UCSD-AML1 (cell line): ENCODE data around the gene MAST3.
"Not testable (repeated sequence)": the region's sequence is repeated elsewhere in the genome, so short reads cannot be mapped to it uniquely, and the experiment has no call there.

ENCODE experiments used
- DNase-seq: peaks from one replicate; lab custom pipeline; 2025; ENCODE audit not compliant: unreplicated experiment; lab: John Stamatoyannopoulos, UW

MAST3 gene

DNA sequence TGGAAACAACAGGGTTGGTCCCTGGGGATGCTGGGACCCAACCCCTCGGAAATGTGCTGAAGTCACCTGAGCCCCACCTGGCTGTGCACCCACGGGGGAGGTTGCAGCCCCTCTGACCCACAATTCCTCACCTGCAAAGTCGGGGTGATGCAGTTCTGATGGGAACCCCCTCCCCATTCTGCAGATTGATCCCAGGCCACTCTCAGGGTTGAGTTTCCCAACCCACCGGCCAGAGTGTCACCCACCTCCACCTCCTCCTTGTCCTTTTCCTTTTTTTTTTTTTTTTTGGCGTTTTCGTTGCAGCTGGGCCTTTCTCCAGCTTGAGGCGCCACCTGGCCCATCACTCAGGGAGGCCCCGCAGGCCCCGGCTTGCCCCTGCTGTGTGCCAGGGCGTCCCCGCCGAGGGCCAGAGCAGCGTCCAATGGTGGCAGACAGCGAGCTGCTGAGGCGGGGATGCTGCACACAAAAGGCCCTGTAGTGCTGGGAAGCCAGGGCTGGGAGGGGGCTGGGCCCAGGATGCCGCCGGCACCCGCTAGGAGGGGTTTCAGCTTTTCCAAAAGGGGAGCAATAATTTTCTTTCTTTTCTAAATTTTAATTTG is 60.0 kb downstream of the MAST3 start:
- DNase-seq = no peak

DNA sequence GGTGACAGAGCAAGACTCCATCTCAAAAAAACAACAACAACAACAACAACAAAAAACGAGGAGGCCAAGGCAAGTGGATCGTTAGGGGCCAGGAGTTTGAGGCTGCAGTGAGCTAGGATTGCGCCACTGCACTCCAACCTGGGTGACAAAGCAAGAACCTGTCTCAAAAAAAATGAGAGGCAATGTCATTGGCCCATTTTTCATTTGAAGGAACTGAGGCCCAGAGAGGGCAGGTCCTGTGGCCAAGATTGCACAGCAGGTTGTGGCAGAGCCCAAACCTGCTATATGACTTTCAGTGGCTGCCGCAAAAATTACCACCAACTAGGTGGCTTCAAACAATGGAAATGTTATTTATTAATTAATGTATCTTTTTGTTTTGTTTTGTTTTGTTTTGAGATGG is 60.9 kb downstream of the MAST3 start:
- no peak for DNase-seq

- not testable (repeated sequence) for DNase-seq
Measured at GRCh38 chr19:18159059-18159616, 61.6 kb downstream of the MAST3 start.

GRCh38 chr19:18159810-18160209 is 62.2 kb downstream of the MAST3 start:
- DNase-seq = no peak

DNA sequence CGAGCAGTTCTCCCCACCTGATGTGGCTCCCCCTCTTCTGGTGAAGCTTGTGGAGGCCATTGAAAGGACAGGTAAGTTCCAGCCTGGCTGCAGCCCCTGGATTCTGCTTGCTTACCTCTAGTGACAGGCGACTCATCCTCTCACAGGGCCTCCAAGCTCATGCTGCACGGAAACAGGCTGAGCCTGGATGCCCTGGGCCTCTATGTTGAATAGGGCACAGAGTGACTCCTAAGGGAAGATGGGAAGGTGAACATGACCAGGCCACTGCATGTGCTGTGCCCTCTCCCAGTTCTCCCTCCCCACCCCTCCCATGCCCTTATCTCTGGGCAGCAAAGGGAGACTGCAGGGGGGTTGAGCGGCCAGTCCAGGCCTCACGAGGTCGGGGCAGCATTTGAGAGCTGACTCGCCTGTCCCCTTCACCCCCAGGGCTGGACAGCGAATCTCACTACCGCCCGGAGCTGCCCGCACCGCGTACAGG is 63.0 kb downstream of the MAST3 start:
- DNase-seq = no peak

DNA sequence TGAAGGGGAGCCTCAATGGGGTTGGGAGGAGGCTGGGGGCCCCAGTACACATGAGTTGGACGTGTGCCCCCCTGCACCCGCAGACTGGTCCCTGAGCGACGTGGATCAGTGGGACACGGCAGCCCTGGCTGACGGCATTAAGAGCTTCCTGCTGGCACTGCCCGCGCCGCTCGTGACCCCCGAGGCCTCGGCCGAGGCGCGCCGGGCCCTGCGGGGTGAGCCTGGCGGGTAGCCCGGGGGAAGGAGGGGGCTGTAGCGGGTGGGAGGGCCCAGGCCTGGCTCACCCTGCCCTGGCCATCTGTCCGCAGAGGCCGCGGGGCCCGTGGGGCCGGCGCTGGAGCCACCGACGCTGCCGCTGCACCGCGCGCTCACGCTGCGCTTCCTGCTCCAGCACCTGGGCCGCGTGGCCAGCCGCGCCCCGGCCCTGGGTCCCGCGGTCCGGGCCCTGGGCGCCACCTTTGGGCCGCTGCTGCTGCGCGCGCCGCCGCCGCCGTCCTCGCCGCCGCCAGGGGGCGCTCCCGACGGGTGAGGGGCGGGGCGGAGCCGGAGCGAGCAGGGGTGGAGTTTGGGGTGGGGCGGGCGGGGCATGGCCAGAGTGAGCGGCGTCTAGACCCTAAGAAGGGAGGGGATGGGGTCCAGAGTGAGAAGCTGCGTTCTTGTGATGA is 63.5 kb downstream of the MAST3 start:
- peak; percentile 77 for DNase-seq

- DNase-seq = no peak
Measured at GRCh38 chr19:18161636-18162002, 64.0 kb downstream of the MAST3 start.

DNA sequence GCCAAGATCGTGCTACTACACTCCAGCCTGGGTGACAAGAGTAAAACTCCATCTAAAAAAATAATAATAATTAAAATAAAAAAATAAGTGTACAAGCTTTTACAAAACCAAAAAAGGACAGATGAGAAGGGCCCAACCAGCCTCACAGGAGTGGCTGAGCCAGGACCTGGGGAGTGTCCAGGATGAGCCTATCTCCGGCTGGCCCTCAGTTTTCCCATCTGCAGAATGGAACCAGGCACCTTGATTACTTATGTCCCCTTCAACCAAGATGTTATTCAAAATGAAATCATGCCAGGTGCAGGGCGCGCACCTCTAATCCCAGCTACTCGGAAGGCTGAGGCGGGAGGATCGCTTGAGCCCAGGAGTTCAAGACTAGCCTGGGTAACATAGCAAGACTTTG is 66.5 kb downstream of the MAST3 start:
- DNase-seq = no peak

DNA sequence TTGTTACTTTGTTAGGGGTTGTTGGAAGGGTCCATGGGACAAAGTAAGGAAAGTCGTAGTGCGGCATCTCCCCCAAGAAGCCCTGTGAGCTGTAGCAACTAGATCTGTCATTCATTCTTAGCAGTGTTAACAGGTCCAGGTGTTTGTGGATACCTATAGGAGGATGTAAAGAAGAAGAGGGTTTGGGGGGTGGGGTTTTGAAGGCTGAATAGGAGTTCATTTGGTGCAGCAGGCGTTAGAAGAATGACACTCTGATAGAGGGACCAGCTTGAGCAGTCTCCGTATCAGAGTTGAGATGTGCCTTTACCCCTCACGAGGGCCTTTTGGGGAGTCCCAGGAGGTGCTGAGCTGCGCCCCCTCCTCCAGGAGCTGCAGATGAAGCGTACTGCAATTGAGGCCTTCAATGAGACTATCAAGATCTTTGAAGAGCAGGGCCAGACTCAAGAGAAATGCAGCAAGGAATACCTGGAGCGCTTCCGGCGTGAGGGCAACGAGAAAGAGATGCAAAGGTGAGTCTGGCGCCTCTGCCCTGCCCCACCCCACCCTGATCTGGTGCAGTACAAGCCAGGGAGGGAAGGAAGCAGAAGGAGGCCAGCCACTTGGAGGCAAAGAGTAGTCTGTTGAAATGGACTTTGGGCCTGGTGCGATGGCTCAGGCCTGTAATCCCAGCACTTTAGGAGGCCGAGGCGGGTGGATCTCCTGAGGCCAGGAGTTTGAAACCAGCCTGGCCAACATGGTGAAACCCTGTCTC is 68.4 kb downstream of the MAST3 start:
- no peak for DNase-seq

DNA sequence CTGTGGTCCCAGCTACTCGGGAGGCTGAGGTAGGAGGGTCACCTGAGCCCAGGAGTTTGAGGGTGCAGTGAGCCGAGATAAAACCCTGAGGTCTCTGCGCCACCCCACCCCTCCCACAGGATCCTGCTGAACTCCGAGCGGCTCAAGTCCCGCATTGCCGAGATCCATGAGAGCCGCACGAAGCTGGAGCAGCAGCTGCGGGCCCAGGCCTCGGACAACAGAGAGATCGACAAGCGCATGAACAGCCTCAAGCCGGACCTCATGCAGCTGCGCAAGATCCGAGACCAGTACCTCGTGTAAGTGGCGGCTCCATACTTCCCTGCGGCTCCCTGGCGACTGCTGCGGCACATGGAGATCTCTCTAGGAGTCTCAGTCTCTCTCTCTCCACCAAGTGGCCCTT is 69.4 kb downstream of the MAST3 start:
- no peak for DNase-seq

GRCh38 chr19:18167975-18168645 is 70.5 kb downstream of the MAST3 start:
- peak; percentile 46 for DNase-seq

- DNase-seq = no peak
Measured at GRCh38 chr19:18168673-18169381, 71.2 kb downstream of the MAST3 start.

DNA sequence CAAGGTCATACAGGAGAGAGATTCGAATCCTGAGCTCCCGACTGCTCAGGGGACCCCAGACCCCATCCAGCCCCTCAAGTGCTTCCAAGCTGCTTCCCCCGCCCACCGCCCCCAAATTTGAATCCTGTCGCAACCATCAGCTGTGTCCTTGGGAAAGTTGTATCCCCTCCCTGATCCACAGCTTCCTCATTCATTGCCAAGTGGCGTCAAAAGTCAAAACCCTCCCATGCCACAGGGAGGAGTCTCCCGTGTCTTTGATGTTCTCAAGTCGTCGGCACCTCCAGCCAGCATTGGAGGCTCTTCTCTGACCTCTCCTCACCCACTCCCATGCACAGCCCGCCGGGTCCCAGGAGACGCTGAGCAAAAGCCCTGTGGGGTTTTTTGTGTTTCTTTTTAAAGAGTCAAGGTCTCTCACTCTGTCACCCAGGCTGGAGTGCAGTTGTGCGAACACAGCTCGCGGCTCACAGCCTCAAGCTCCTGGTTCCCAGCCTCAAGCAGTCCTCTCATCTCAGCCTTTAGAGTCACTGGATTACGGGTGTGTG is 73.2 kb downstream of the MAST3 start:
- DNase-seq = peak; percentile 22

DNA sequence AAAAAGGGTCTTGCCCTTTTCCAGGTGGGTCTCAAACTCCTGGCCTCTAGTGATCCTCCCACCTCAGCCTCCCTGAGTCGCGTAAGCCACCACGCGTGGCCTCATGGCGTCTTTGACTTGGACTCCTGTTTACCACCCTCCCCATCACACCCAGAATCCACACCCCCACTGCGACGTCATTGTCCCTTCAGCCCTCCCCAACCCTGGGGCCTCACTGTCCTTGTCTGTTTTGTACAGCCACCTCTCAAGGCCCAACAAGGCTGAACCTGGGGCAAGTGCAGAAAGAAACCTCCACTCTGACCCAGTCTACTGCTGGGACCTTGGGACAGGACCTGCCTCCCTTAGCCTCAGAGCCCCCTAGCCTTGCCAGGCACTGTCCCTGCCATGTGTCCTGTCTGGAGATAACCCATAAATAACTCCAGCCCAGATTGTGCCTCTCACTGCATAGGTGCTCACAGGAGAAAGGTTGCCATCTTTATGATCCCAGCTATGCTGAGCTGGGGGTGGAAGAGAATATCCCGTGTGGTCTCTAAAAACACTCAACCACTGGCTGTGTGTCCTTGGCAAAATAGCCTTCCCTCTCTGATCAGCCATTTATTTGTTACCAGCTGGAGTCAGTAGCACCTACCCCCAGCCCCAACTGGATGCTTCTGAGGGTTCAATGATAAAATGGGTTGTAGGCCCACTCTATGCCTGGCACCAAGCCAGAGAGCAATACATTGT is 74.2 kb downstream of the MAST3 start:
- no peak for DNase-seq

DNA sequence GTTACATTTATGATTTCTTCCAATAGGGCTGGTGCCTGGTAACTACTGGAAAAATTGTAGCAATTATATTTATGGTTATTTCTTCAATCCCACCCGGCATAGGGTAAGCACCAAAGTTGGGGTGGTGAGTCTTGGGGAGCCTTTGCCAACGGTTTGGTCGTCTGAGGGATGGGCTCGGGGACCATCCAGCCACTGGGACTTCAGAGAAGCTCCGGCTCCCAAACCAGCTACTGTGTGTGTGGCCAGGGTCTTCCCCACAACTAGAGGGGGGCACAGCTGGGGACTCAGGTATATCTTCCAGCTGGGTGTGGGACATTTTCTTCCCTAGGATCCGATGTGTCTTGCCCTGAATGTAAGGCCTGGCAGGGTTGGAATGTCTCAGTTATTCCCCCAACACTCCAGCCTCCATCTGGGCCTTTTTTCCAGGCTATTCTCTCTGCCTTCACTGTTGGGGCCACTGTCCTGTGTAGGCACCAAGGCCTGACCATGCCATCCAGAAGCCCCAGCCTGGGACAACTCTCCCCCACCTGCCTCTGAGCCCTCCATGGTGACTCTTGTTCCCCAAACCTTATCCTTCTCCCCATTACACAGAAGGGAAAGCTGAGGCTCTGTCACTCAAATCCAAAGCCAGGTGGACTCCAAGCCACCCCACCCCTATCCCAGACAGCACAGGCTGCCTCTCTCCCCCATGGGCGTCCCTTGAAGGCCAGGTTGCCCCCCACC is 74.9 kb downstream of the MAST3 start:
- DNase-seq = no peak

DNA sequence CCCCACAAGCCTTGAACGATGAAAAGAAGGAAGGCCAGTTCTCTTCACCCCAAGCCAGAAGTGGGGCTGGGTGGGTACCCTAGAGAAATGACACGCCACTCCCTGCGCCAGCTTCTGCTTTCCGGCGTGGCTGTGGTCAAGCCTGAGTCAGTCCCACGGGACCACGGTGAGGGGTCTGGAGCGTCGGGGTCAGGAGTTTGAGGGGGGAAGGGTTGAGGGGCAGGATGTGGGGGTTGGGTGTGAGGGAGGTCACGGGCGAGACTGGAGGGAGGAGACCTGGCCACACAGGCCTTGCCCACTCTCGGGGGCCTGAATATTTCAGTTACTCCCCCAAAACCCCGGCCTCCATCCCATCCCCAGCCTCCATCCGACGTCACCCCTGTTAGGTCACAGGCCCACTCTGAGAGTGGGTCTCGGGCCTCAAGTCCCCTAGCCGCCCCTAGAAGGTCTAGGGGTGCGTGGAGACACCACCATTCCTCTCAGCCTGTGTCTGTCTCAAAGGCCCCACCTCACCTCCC is 75.5 kb downstream of the MAST3 start:
- peak; percentile 70 for DNase-seq

GRCh38 chr19:18173572-18174288 is 76.2 kb downstream of the MAST3 start, which contains the start of gene IFI30:
IFI30 (plus strand) TSS chr19:18173813; CDS start chr19:18173842, 29 bp downstream.
- DNase-seq = peak; percentile 81

DNA sequence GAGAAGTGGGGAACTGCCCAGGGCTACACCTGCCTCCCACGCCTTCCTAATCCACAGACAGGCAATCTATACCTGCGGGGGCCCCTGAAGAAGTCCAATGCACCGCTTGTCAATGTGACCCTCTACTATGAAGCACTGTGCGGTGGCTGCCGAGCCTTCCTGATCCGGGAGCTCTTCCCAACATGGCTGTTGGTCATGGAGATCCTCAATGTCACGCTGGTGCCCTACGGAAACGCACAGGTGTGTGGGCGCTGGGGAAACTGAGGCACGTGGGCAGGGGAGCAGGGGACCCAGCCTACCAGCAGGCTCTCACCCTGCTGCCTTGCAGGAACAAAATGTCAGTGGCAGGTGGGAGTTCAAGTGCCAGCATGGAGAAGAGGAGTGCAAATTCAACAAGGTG is 77.4 kb downstream of the MAST3 start:
- DNase-seq = no peak
